Smooth muscle cell of the pulmonary artery (primary cell): ENCODE measurements around the gene KIF3B. TPM values are rescaled to one million over a fixed set of nuclear protein-coding genes. Genes with fewer than 3 reads are reported as not detected.

Experiments
- total RNA-seq: library from RNA; depleted of rRNA; stranded (reverse); fragments of >200 nt; gene quantifications from 2 replicates; pipeline ENCODE4 v1.2.3, GENCODE V29; 2014

KIF3B gene
- total RNA-seq = 36.3 and 46.0 TPM in 2 replicates

GRCh38 chr20:32277361-32278198 is at the start of gene KIF3B:
Gene KIF3B, plus strand, starts transcription at chr20:32277651. Its CDS starts 32,127 bp downstream, at chr20:32309778.

GRCh38 chr20:32357869-32358631 is 80.6 kb downstream of the KIF3B start, which contains the start of gene ASXL1:
Gene ASXL1, plus strand, starts transcription at chr20:32358331. Its CDS starts 445 bp downstream, at chr20:32358776.

Other genes with a start within 250 kb of the KIF3B start
- not detected in 2 replicates for gene HCK, start 225.4 kb upstream of the KIF3B start, total RNA-seq
- gene TM9SF4, start 167.9 kb upstream of the KIF3B start, total RNA-seq = 67.6 and 69.0 TPM in 2 replicates
- gene PLAGL2, start 69.9 kb upstream of the KIF3B start, total RNA-seq = 2.3 and 3.5 TPM in 2 replicates
- 58.1 and 67.9 TPM in 2 replicates for gene POFUT1, start 69.8 kb upstream of the KIF3B start, total RNA-seq
- gene ASXL1, start 80.7 kb downstream of the KIF3B start, total RNA-seq = 44.0 and 44.9 TPM in 2 replicates